Fibroblast of skin of right biceps (primary cell): ENCODE data around the gene ZNF212.

Experiments used
- DNase-seq: peaks from one replicate; pipeline ENCODE4 v3.0.0-alpha.2; 2013

Gene ZNF212

DNA sequence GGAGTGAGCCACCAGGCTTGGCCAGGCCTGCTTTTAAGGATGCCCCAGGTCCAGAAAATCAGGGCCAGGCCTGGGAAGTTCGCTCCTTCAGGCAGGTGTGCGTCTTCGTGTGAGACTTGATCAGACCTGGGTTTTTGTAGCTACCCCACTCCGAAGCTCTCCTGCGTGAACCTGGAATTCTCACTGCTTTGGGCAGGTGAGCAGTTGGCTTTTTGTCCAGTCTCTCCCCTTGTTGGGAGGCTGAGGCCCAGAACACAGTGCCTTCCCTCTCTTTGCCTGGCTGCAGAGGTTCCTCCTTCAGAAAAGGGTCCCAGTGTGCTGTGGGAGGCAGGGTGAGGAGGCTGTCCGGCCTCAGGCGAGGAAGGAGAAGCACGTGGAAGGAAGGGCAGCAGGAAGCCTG is 49.8 kb downstream of the ZNF212 start:
- no peak for DNase-seq

DNA sequence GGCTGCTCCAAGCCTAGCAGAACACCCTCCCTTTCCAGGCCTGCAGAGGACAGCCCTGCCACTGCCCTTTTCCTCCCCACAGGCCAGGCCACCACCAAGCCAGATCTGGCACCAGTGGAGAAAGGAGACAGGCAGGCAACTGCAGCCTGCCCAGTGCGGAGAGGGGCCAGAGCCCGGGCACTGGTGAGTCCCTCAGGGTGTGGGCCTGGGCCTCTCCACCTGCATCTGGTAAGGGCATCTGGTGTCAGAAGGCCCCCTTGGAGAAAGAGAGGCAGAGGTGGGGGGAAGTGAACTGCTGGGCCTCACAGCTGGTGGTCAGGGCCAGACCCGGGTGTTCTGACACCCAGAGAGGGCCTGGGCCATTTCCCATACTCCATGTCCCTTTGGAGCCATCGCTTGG is 50.4 kb downstream of the ZNF212 start:
- DNase-seq = no peak

DNA sequence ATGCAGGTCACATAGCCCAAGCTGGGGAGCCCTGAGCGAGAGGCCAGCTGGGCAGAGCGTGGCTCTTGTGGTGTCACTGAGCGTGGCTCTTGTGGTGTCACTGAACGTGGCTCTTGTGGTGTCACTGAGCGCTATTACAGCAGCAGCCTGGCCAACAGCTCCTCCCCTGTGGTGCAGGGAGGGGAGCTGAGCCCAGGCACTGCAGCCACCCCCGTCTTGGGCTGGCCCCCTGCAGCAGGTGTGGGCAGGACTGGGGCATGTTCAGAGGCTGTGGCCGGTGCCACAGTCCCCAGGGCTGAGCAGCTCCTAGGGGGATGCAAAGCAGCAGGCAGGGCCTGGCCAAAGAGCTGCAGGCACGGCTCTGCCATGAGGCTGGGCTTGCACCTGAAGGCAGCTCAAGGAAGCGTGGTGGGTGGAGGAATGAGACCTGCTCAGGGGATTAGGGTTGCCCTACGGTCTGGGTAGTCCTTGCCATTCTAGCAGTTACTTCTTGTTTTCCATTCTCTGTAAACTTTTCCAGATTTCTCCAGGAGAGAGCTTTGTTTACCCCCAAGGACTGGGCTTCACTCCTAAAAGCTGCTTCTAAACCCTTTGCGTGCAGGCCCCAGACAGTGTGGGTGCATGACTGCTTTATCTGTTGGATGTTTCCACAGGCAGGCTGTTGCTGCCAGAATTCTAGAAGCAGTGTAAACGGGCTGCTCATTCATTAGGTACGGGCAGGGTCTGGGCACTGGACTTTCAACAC is 51.8 kb downstream of the ZNF212 start:
- no peak for DNase-seq

DNA sequence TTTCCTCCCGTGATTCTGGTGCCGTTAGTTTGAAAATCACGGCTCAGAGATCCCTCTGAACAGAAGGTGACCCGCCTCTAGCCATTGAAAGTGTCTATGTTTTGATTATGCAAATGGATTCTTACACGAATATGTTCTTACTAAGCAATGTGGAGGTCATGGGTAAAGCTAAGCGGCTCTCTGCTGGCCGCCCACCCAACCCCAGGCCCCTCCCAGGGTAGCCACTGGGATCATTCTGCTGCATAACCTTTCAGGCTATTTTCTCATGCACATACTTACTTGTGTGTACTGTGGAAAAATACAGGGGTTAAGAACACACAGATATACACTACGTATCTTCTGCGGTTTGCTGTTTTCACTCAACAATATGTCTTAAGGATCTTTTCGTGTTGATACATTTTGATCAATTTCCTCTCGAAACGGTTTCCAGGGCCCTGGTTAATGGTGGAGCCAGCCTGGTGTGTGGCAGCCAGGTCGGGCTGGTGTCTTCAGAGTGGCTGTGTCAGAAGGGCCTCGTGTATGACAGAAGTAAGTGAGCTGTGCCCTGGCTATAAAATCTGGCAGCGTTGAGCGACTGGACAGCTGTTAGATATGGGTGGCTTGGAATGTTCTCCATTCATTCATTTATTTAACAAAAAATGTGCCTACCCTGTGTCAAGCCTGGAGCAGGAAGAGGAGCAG is 52.5 kb downstream of the ZNF212 start:
- no peak for DNase-seq

DNA sequence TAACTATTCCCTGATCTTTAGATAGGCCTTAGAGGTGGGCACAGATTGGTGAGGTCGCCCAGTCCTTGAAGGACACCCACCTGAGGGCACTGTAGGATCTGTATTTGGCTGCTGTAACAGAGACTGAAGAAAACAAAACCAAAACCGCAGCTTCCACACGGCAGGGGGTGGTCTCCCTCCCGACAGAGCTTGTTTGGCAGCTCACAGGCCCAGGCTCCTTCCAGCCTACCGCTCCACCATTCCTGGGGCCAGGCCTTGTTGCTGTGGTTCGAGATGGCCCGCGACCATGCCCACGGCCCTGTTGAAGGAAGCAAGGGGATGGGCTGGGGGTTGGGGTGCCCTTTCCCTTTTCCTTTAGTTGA is 53.0 kb downstream of the ZNF212 start:
- peak; percentile 3 for DNase-seq

DNA sequence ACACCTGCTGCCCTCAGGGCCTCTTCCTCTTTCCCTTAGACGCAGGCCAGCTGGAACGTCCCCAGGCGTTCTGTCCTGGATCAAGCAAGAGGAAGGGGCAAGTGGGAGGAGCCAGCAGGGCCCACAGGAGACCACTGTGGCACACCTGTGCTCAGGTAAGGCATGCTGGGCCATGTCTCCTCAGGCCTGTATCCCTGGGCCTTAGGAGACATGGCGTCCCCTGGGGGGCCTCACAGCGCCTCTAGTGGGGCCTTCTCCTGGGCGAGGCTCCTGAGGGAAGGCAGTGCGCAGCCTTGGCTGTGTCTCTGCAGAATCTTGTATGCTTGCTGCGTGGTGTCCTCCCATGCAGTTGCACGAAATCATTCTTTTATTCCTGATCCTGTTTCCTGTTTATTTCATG is 53.9 kb downstream of the ZNF212 start:
- DNase-seq = no peak

DNA sequence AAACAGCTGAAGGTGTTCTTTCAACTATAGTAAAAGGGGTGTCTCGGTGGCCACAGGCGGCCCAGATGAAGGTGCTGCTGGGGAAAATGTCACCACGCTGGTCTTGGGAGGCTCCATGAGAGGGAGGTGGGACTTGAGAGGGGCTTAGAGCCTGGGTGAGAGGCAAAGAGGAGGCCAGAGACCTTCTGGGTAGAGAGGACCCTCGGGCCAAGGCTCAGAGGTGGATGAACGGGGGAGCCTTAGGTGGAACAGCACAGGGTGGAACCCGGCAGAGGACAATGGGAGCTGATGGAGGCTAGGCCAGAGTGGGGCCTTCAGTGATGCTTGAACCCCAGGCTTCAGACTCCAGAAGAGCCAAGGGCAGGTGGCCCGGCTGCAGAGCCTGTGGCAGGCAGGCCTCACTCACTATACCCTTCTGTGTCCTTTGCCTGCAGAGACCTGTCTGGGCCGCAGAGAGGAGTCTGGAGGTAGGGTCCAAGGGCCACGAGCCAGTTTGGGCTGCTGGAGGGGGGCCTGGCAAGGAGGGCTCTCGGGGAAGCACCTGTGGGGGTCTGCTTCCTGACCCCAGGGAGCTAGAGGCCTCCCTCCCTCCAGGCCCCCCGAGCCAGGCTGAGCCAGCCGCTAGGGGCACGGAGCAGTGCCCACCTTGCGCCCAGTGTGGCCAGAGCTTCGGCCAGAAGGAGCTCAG is 54.6 kb downstream of the ZNF212 start:
- no peak for DNase-seq

DNA sequence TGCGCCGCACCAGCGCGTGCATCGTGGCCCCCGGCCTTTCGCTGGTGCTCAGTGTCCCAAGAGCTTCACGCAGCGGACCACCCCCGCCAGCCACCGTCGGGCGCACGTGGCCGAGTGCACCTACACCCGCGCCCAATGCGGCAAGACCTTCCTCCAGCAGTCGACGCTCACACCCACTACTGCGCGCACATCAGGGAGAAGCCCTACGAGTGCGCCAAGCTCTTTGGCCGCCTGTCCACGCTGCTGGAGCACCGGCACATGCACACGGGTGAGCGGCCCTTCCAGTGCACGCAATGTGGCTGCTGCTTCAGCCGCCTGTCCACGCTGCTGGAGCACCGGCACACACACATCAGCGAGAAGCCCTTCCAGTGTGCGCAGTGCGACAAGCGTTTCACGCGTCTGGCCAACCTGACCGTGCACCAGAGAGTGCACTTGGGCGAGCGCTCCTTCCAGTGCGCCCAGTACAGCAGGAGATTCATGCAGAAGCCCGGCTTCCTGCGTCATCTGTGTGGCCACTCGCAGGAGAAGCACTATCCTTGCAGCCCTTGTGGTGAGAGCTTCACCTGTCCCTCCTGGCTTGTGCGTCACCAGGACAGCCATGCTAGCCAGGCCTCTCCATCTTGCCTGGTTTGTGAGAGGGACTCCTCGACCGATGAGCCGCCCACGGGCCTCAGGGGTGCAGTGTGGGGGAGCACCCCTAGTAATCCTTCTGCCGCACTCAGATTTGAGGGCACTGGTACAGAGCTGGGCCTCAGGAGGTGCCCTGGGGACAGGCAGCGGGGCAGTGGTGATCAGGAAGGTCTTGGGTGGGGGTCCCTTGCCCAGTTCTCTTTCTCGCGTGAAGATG is 55.4 kb downstream of the ZNF212 start:
- no peak for DNase-seq

DNA sequence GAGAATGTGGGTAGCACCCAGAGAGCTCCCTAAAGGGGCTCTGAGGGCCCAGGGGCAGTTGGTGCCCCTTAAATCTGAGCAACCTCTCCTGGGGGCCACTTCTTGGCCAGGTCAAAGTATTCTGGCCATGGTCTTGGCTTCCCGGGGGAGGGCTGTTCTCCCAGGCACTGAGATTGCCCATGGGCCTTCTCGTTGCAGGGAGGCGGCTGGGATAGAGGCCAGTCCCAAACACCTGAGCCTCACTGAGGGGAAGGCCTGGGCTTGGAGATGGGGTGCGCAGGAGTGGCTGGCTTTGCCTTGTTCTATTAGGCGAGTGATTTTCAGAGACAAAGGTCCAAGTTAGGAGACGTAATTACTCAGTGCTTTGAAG is 56.0 kb downstream of the ZNF212 start:
- DNase-seq = no peak

DNA sequence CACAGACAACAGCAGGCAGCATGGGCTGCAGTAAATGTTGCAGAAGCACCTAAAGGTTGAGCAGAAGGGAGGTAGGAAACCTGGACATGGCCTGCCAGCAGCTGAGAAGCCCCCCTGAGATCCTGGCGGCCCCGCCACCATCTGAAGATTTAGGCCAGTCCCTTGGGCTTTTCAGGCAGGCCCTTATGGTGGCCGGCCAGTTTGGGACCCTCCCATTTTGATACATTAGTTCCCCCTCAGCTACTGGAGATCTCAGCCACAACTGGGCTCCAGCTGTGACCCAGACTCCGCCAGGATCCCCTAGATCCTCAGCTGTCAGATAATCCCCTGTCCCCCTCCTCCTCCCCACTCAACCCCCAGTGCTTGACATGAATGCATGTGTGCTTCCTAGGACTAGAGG is 56.9 kb downstream of the ZNF212 start:
- no peak for DNase-seq

DNA sequence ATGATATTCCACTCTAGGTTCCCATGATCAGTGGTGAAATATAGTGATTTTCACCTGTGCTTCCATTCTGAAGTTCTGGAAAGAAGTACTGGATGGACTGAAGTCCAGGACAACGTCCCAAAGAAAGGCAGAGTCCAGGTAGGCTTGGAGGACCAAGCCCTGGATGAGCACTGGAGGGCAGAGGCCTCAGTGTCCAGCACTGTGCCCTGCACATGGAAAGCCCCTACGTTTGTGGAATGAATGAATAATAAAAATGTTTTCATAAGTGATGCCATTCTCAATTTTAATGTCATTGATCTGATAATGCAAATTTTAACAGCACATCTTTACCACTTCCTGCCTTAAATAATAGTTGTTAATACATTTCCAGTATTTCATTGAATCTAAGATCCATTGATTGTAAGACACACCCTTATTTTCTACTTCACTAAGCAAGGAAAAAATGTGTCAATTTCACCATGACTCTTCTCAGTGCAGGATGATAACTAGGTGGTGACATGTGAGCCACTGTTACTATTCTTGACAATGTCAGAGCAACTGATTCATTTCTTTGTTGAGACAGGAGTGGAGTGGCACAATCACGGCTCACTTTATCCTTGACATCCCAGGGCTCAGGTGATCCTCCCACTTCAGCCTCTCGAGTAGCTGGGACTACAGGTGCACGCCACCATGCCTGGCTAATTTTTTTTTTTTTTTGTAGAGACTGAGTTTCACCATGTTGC is 57.7 kb downstream of the ZNF212 start:
- DNase-seq = no peak

DNA sequence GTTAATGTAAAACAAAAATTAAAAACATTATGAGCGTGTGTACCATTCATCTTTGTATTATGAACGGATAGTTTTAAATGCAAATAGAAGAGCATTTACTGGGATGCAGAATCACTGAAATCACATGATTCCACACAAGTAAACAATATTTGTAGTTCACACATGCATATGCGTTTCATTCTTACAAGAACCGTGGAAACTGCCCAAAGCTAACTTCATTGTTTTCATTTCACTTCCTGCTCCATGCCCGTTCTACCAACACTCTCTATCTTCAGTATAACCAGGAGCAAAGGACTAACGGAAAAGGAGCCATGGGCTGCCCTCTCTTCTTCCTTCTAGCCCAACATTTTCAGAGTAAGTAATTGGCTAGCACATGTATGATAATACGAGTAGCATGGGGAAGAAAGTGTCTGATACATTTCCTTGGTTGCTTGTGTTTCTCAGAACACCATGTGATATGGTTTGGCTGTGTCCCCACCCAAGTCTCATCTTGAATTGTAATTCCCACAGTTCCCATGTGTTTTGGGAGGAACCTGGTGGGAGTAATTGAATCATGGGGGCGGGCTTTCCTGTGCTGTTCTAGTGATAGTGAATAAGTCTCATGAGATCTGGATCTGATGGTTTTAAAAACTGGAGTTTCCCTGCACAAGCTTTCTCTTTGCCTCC is 61.3 kb downstream of the ZNF212 start:
- DNase-seq = no peak

DNA sequence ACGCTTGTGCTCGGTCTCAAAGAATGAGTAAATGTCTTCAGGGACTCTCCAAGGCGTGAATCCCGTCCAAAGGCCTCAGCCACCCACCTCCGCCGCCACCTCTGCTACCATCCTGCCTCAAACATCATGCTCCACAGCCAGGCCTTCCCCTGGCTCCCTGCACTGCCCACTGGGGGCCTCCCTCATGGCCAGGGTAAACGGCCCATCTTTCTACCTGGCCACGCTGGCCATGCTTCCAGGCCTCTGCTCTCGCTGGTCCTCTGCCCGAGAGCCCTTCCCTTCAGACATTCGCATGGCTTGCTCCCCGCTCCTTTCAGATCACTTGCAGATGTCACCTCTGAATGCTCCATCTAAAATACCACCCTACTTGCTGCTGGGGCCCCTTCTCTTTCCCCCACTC is 62.8 kb downstream of the ZNF212 start:
- no peak for DNase-seq

DNA sequence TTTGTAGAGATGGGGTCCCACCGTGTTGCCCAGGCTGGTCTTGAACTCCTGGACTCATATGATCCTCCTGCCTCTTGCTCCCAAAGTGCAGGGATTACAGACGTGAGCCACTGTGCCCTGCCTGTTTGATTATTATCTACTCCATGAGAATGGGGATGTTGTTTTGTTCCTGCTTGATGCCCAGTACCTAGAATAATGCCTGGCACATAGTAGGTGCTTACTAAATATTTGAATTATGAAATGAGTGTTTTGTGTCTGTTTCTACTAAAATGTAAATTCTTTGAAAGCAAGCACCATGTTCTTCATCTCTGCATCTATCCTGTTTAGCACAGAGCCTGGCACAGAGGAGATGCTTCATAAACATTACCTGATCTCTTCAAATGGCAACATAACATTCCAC is 63.4 kb downstream of the ZNF212 start:
- no peak for DNase-seq

DNA sequence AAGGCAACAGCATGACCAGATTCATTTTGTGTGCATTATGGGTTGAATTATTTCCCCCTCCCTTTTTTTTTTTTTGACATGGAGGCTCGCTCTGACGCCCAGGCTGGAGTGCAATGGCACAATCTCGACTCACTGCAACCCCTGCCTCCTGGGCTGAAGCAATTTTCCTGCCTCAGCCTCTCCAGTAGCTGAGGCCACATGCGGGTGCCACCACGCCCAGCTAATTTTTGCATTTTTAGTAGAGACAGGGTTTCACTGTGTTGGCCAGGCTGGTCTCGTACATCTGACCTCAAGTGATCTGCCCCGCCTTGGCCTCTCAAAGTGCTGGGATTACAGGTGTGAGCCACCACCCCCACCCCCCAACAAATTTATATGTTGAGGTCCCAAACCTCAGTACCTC is 64.6 kb downstream of the ZNF212 start:
- DNase-seq = no peak
